Stimulated activated naive B cell treated with anti-CD40 and anti-IgM and Interleukin-4, amounts not matched to agents 10 μg/mL and 1 μg/mL and 100 μg/mL, for 72 hours (primary cell): ENCODE measurements around the gene RAB24.

Experiments used
- ATAC-seq, 2 donors: fragments of 150-1000 bp; cut with Tn5 transposase; replicated peaks; 2 replicates each; pipeline ENCODE4 v1.10.0; 2021; ENCODE audit warnings: moderate library complexity in 1 of 2
- DNase-seq: peaks from one replicate; pipeline ENCODE4 v3.0.0; 2021
- H3K27ac Mint-ChIP-seq: one replicate; pipeline ENCODE4 v1.8.0; 2022; ENCODE audit warnings: mild to moderate bottlenecking, mixed read lengths
- H3K27me3 Mint-ChIP-seq, 2 donors: one replicate each; pipeline ENCODE4 v1.8.0; 2022; ENCODE audit warnings: mixed read lengths in 2 of 2
- H3K36me3 Mint-ChIP-seq, 2 donors: one replicate each; pipeline ENCODE4 v1.8.0; 2022; ENCODE audit warnings: mixed read lengths in 2 of 2, mild to moderate bottlenecking in 1 of 2
- H3K4me1 Mint-ChIP-seq, 2 donors: one replicate each; pipeline ENCODE4 v1.8.0; 2022; ENCODE audit warnings: mixed read lengths in 2 of 2, mild to moderate bottlenecking in 1 of 2
- H3K4me3 Mint-ChIP-seq, 2 donors: one replicate each; pipeline ENCODE4 v1.8.0; 2022; ENCODE audit warnings: mild to moderate bottlenecking in 2 of 2, mixed read lengths in 2 of 2, moderate library complexity in 1 of 2
- H3K9me3 Mint-ChIP-seq, 2 donors: one replicate each; pipeline ENCODE4 v1.8.0; 2022; ENCODE audit warnings: mixed read lengths in 2 of 2, mild to moderate bottlenecking in 1 of 2

The RAB24 gene

DNA sequence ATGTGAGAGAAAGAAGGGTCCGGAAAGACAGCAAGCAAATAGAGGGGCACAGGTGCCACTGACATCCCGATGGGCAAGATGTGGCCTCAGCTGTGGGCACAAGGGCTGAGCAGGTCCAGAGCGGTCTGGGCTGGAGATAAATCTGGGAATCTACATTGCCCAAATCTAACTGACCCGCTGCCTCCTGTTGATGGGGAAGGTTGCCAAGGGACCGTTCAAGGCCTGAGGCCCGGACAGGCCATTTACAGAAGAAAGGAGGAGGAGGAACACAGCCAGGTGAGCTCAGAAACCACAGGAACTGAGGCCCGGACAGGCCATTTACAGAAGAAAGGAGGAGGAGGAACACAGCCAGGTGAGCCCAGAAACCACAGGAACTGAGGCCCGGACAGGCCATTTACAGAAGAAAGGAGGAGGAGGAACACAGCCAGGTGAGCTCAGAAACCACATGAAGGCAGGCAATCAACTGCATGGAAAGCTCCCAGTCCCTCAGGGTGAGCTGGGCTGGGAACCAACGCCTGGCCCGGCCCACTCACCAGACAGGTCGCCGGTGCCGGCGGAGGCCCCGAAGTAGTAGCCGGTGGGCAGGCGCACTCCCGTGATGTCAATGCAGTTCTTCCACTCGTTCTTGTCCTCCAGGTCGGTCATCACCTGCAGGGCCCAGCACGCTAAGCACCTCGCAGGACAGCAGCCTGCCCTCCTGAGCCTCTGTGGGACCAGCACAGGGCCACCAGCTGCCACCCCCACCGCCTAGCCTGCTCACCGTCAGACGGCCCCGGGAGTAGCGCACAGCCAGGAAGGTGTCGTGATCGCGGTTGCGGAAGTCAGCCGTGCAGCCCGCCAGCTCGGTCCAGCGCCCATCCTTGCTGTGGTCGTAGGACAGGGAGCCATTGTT lies 33.3 kb upstream of the RAB24 start:
- Mint-ChIP-seq H3K27ac (peak overlapping the region; percentile 16), H3K36me3 (peaks cover 49 to 65% of the 10 kb centered on the region in 2 donors), H3K9me3 (no peaks in the 10 kb centered on the region), H3K4me3 (no peak overlapping the region), H3K27me3 (no peaks in the 10 kb centered on the region), H3K4me1 (peaks cover 27 to 30% of the 10 kb centered on the region in 2 donors)
- no peak for DNase-seq
- no peak for ATAC-seq

- DNase-seq (no peak), ATAC-seq (peak; percentile 77 to 80)
- H3K27ac Mint-ChIP-seq, result peak overlapping the region; percentile 16
- no peaks in the 10 kb centered on the region for H3K27me3 Mint-ChIP-seq
- peaks cover 31 to 38% of the 10 kb centered on the region in 2 donors for H3K4me1 Mint-ChIP-seq
- H3K9me3 Mint-ChIP-seq, result no peaks in the 10 kb centered on the region
- H3K4me3 Mint-ChIP-seq, result no peak overlapping the region
- peaks cover 50 to 65% of the 10 kb centered on the region in 2 donors for H3K36me3 Mint-ChIP-seq
Measured at GRCh38 chr5:177336112-177336511, 32.6 kb upstream of the RAB24 start.

- H3K4me3 Mint-ChIP-seq, result no peak overlapping the region
- H3K27me3 Mint-ChIP-seq, result no peaks in the 10 kb centered on the region
- peaks cover 36 to 42% of the 10 kb centered on the region in 2 donors for H3K4me1 Mint-ChIP-seq
- peaks cover 54 to 69% of the 10 kb centered on the region in 2 donors for H3K36me3 Mint-ChIP-seq
- DNase-seq, result no peak
- no peak for ATAC-seq
- no peaks in the 10 kb centered on the region for H3K9me3 Mint-ChIP-seq
- H3K27ac Mint-ChIP-seq, result peak overlapping the region; percentile 16
Measured at GRCh38 chr5:177335701-177336065, 32.2 kb upstream of the RAB24 start.

GRCh38 chr5:177334781-177335700 lies 31.5 kb upstream of the RAB24 start:
- no peak overlapping the region for H3K4me3 Mint-ChIP-seq
- ATAC-seq (no peak), DNase-seq (no peak)
- H3K4me1 Mint-ChIP-seq, result peaks cover 38 to 42% of the 10 kb centered on the region in 2 donors
- H3K9me3 Mint-ChIP-seq, result no peaks in the 10 kb centered on the region
- H3K36me3 Mint-ChIP-seq, result peaks cover 58 to 75% of the 10 kb centered on the region in 2 donors
- H3K27me3 Mint-ChIP-seq, result no peaks in the 10 kb centered on the region
- peak overlapping the region; percentile 14 for H3K27ac Mint-ChIP-seq

DNA sequence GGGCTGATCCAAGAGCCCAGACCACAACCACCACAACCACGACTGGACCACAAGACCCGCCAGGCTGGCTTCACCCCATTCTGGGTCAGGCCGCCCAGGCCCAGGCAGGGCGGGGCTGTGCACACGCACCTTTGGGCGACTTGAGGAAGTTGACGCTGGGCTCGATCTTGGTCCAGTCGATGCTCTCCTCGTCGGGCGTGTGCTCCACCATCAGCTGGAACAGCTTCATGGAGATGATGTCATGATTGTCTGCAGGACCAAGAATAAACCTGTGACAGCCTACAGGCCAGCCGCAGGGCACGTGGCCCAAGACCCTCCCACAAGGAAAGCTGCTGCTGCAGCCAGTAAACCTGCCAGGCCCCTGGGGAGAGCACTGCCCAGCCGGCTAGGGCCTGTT lies 30.6 kb upstream of the RAB24 start:
- ATAC-seq (no peak), DNase-seq (no peak)
- Mint-ChIP-seq H3K27ac (peak overlapping the region; percentile 86), H3K4me3 (no peak overlapping the region), H3K9me3 (no peaks in the 10 kb centered on the region), H3K27me3 (no peaks in the 10 kb centered on the region), H3K4me1 (peaks cover 31 to 42% of the 10 kb centered on the region in 2 donors), H3K36me3 (peaks cover 49 to 73% of the 10 kb centered on the region in 2 donors)

DNA sequence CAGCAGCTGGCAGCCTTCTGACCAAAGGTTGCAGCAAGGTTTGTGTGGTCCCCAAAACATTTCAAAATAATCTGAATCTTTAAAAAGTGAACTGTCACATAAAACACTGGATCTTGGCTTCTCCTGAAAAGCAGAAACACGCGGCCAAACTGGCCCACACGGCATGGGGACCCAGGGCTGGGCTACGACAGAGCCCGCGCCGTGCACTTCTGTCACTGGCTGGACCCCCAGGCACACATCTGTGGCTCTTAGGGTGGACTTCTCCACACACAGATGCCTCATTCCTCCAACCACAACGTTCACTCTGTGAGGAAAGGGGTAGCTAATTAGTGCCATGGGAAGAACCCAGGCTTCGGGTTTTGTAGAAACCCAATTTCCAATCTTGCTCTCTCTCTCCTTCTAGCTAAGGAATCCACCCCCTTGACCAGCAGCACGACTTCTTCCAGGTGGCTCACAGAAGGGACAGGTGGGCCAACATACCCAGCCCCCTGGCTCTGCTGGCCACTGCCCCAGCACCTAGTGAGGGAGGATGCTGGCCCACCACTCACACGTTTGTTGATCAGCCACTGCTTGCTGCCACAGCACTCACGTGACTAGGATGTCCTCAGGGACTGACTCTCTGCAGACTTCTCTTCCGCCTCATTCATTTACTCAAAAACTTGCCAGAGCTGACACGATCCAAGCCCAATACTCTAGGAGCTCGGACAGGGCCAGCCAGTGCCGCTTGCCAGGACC lies 30.1 kb upstream of the RAB24 start:
- ATAC-seq (peak in 1 of 2 donors; percentile 25), DNase-seq (no peak)
- H3K4me3 Mint-ChIP-seq, result no peak overlapping the region
- H3K36me3 Mint-ChIP-seq, result peaks cover 49 to 71% of the 10 kb centered on the region in 2 donors
- peak overlapping the region; percentile 86 for H3K27ac Mint-ChIP-seq
- peaks cover 31 to 42% of the 10 kb centered on the region in 2 donors for H3K4me1 Mint-ChIP-seq
- no peaks in the 10 kb centered on the region for H3K9me3 Mint-ChIP-seq
- H3K27me3 Mint-ChIP-seq, result no peaks in the 10 kb centered on the region

DNA sequence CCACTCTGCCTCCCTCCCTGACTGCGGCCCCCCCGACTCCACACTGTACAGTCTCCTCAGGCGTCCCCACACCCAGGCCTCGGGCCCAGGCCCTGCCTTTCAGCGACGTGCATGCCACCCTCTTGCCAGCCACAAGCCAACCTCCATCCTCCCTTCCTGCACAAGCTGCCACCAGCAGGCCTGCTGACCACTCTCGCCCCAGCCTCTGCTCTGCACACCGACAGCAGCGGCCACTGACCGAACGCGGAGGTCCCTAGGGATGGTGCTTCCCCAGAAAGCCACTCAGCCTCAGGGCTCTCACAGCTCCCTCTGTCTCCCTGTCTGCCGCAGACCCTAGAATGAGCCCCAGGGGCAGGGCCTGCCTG lies 29.4 kb upstream of the RAB24 start:
- H3K9me3 Mint-ChIP-seq, result no peaks in the 10 kb centered on the region
- no peak for DNase-seq

GRCh38 chr5:177332031-177332895 lies 28.7 kb upstream of the RAB24 start:
- DNase-seq (no peak), ATAC-seq (peak in 1 of 2 donors; percentile 30)
- Mint-ChIP-seq H3K27ac (peak overlapping the region; percentile 71), H3K27me3 (no peaks in the 10 kb centered on the region), H3K4me3 (peak overlapping the region; percentile 52 to 55), H3K9me3 (no peaks in the 10 kb centered on the region), H3K4me1 (peaks cover 33 to 51% of the 10 kb centered on the region in 2 donors), H3K36me3 (peaks cover 49 to 73% of the 10 kb centered on the region in 2 donors)

More for the DNA sequence above, 29.4 kb upstream of the RAB24 start:
- H3K36me3 Mint-ChIP-seq, result peaks cover 49 to 73% of the 10 kb centered on the region in 2 donors
- H3K4me3 Mint-ChIP-seq, result peak overlapping the region; percentile 18 to 31
- peak overlapping the region; percentile 51 for H3K27ac Mint-ChIP-seq
- no peaks in the 10 kb centered on the region for H3K27me3 Mint-ChIP-seq
- no peak for ATAC-seq
- H3K4me1 Mint-ChIP-seq, result peaks cover 31 to 45% of the 10 kb centered on the region in 2 donors

- peaks cover 32 to 50% of the 10 kb centered on the region in 2 donors for H3K4me1 Mint-ChIP-seq
- peak; percentile 29 to 48 for ATAC-seq
Measured at GRCh38 chr5:177330991-177331842, 27.7 kb upstream of the RAB24 start.

GRCh38 chr5:177329883-177330282 lies 26.4 kb upstream of the RAB24 start:
- Mint-ChIP-seq H3K9me3 (no peaks in the 10 kb centered on the region), H3K27ac (peak overlapping the region; percentile 14), H3K36me3 (peaks cover 40 to 61% of the 10 kb centered on the region in 2 donors), H3K4me1 (peaks cover 31 to 47% of the 10 kb centered on the region in 2 donors), H3K4me3 (no peak overlapping the region), H3K27me3 (no peaks in the 10 kb centered on the region)
- DNase-seq (no peak), ATAC-seq (no peak)

More at GRCh38 chr5:177330991-177331842, 27.7 kb upstream of the RAB24 start:
- H3K4me3 Mint-ChIP-seq, result peak overlapping the region in 1 of 2 donors; percentile 41
- DNase-seq, result no peak
- H3K27me3 Mint-ChIP-seq, result no peaks in the 10 kb centered on the region
- peaks cover 47 to 69% of the 10 kb centered on the region in 2 donors for H3K36me3 Mint-ChIP-seq
- H3K9me3 Mint-ChIP-seq, result no peaks in the 10 kb centered on the region
- H3K27ac Mint-ChIP-seq, result peak overlapping the region; percentile 79

DNA sequence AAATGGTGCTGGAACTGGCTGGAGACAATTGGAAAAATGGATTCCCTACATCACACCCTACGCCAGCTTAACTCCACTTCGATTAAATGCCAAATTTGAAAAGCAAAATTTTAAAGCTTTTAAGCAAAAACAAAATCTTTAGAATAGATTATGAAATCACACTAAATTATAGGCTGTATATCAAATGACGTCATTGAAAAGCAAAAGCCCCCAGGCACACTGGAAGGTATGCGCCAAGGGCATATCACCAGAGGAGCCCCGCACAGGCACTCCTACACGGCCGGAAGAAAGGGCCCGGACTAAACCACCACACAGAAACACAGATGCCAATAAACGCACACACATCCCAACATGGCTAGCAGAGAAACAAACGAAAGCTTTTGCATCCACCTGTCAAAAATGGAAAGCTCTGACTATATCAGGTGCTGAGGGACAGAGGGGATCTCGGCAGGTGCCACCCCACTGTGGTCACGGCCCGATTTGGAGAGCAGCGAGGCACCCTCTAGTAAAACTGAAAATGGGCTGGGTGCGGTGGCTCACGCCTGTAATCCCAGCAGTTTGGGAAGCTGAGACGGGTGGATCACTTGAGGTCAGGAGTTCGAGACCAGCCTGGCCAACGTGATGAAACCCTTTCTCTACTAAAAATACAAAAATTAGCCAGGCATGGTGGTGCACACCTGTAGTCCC lies 25.2 kb upstream of the RAB24 start:
- ATAC-seq (no peak), DNase-seq (no peak)
- peaks cover 27 to 40% of the 10 kb centered on the region in 2 donors for H3K4me1 Mint-ChIP-seq
- no peaks in the 10 kb centered on the region for H3K9me3 Mint-ChIP-seq
- H3K27ac Mint-ChIP-seq, result no peak overlapping the region
- H3K36me3 Mint-ChIP-seq, result peaks cover 35 to 56% of the 10 kb centered on the region in 2 donors
- H3K4me3 Mint-ChIP-seq, result no peak overlapping the region
- H3K27me3 Mint-ChIP-seq, result no peaks in the 10 kb centered on the region
